ENCODE measurements around the gene CA9. TPM values are rescaled to one million over a fixed set of nuclear protein-coding genes. Genes with fewer than 3 reads are reported as not detected.

The CA9 gene
- total and polyA plus RNA-seq, 4 donors, result 0.88 to 2.4 (median 1.3) TPM

- Histone ChIP-seq H3K9ac (ENCODE audit: insufficient read depth in 1 of 2, low read length in 2 of 2) (no peak overlapping the region), H3K4me3 (no peak overlapping the region), H3K27ac (ENCODE audit: low read depth in 1 of 2, low read length in 1 of 2) (no peak overlapping the region), H3K9me3 (ENCODE audit: control insufficient read depth in 4 of 4, insufficient read depth in 3 of 4, low read length in 3 of 4) (peaks cover 0 to 1% (median 0%) of the 10 kb centered on the region in 4 donors), H3K27me3 (ENCODE audit: control insufficient read depth in 3 of 3, insufficient read depth in 3 of 3, low read length in 2 of 3) (no peaks in the 10 kb centered on the region), H3K36me3 (ENCODE audit: control insufficient read depth in 4 of 4, insufficient read depth in 4 of 4, low read length in 4 of 4) (peaks cover 0 to 5% (median 4%) of the 10 kb centered on the region in 4 donors), H3K4me1 (ENCODE audit: control insufficient read depth in 5 of 5, insufficient read depth in 5 of 5, low read length in 5 of 5) (peaks cover 0 to 20% (median 0%) of the 10 kb centered on the region in 5 donors)
- WGBS, 2 donors, result 77 to 81% methylated on average over 1 of the region's 1 CpG
- no peak for ATAC-seq (ENCODE audit: insufficient read depth, low FRiP score)
- DNase-seq, result peak in 2 of 3 donors; percentile 46 to 63
- TF ChIP-seq CTCF (IDR thresholded peaks at IDR 0.05; ENCODE audit: control extremely low read depth, extremely low read depth), result no peak
Measured at GRCh38 chr9:35666045-35666444, 7.7 kb upstream of the CA9 start.

GRCh38 chr9:35666549-35666948, 7.2 kb upstream of the CA9 start:
- Histone ChIP-seq H3K4me1 (ENCODE audit: control insufficient read depth in 5 of 5, insufficient read depth in 5 of 5, low read length in 5 of 5) (peaks cover 0 to 20% (median 0%) of the 10 kb centered on the region in 5 donors), H3K9ac (ENCODE audit: insufficient read depth in 1 of 2, low read length in 2 of 2) (no peak overlapping the region), H3K4me3 (no peak overlapping the region), H3K36me3 (ENCODE audit: control insufficient read depth in 4 of 4, insufficient read depth in 4 of 4, low read length in 4 of 4) (peaks cover 0 to 3% (median 3%) of the 10 kb centered on the region in 4 donors), H3K9me3 (ENCODE audit: control insufficient read depth in 4 of 4, insufficient read depth in 3 of 4, low read length in 3 of 4) (peaks cover 0 to 1% (median 0%) of the 10 kb centered on the region in 4 donors), H3K27me3 (ENCODE audit: control insufficient read depth in 3 of 3, insufficient read depth in 3 of 3, low read length in 2 of 3) (no peaks in the 10 kb centered on the region), H3K27ac (ENCODE audit: low read depth in 1 of 2, low read length in 1 of 2) (no peak overlapping the region)
- no peak for TF ChIP-seq CTCF (IDR thresholded peaks at IDR 0.05; ENCODE audit: control extremely low read depth, extremely low read depth)
- DNase-seq (no peak), ATAC-seq (ENCODE audit: insufficient read depth, low FRiP score) (no peak)
- WGBS, 2 donors, result 93 to 94% methylated on average over 5 of the region's 5 CpGs

- Histone ChIP-seq H3K4me3 (no peak overlapping the region), H3K36me3 (ENCODE audit: control insufficient read depth in 4 of 4, insufficient read depth in 4 of 4, low read length in 4 of 4) (no peaks in the 10 kb centered on the region), H3K27ac (ENCODE audit: low read depth in 1 of 2, low read length in 1 of 2) (no peak overlapping the region), H3K27me3 (ENCODE audit: control insufficient read depth in 3 of 3, insufficient read depth in 3 of 3, low read length in 2 of 3) (no peaks in the 10 kb centered on the region), H3K4me1 (ENCODE audit: control insufficient read depth in 5 of 5, insufficient read depth in 5 of 5, low read length in 5 of 5) (peaks cover 0 to 20% (median 0%) of the 10 kb centered on the region in 5 donors), H3K9ac (ENCODE audit: insufficient read depth in 1 of 2, low read length in 2 of 2) (no peak overlapping the region), H3K9me3 (ENCODE audit: control insufficient read depth in 4 of 4, insufficient read depth in 3 of 4, low read length in 3 of 4) (peaks cover 0 to 1% (median 0%) of the 10 kb centered on the region in 4 donors)
- ATAC-seq (ENCODE audit: insufficient read depth, low FRiP score) (no peak), DNase-seq (no peak)
- 97 to 100% methylated on average over 3 of the region's 3 CpGs for WGBS, 2 donors
- TF ChIP-seq CTCF (IDR thresholded peaks at IDR 0.05; ENCODE audit: control extremely low read depth, extremely low read depth), result no peak
Measured at GRCh38 chr9:35667939-35668338, 5.8 kb upstream of the CA9 start.
